Colon (tissue), 2 donors: Measurements from ENCODE around the gene CTU2.

Experiments used
- FAIRE-seq: peaks from 2 replicates; lab custom pipeline; 2012; peaks lifted over from hg19 to GRCh38; lab: Jason Lieb, UNC
- donor health status: control.
- donor health status: control.

Gene CTU2

GRCh38 chr16:88744577-88745521, 38.5 kb downstream of the CTU2 start:
- FAIRE-seq: no peak

GRCh38 chr16:88746506-88746905, 40.2 kb downstream of the CTU2 start:
- FAIRE-seq: no peak

GRCh38 chr16:88747588-88748301, 41.4 kb downstream of the CTU2 start:
- no peak for FAIRE-seq

GRCh38 chr16:88748364-88748763, 42.1 kb downstream of the CTU2 start:
- FAIRE-seq: no peak

- FAIRE-seq: no peak
Measured at GRCh38 chr16:88749358-88749757, 43.1 kb downstream of the CTU2 start.

GRCh38 chr16:88750854-88751253, 44.6 kb downstream of the CTU2 start:
- FAIRE-seq: no peak

- FAIRE-seq: no peak
Measured at GRCh38 chr16:88752386-88753002, 46.2 kb downstream of the CTU2 start.

- no peak for FAIRE-seq
Measured at GRCh38 chr16:88753191-88753590, 46.9 kb downstream of the CTU2 start.

GRCh38 chr16:88753602-88754001, 47.3 kb downstream of the CTU2 start:
- FAIRE-seq: no peak

GRCh38 chr16:88754109-88754911, 48.0 kb downstream of the CTU2 start:
- FAIRE-seq: no peak

GRCh38 chr16:88754912-88755744, 48.8 kb downstream of the CTU2 start:
- no peak for FAIRE-seq

GRCh38 chr16:88755745-88756443, 49.6 kb downstream of the CTU2 start:
- FAIRE-seq: no peak

GRCh38 chr16:88758227-88758943, 52.1 kb downstream of the CTU2 start:
- FAIRE-seq: no peak

- no peak for FAIRE-seq
Measured at GRCh38 chr16:88758944-88759244, 52.6 kb downstream of the CTU2 start.

GRCh38 chr16:88759245-88759975, 53.1 kb downstream of the CTU2 start:
- FAIRE-seq: no peak

GRCh38 chr16:88759976-88760350, 53.7 kb downstream of the CTU2 start:
- FAIRE-seq: no peak

GRCh38 chr16:88760424-88761142, 54.3 kb downstream of the CTU2 start:
- no peak for FAIRE-seq

GRCh38 chr16:88761143-88761534, 54.8 kb downstream of the CTU2 start:
- no peak for FAIRE-seq

GRCh38 chr16:88761830-88762229, 55.5 kb downstream of the CTU2 start:
- FAIRE-seq: no peak
